Activated CD4-positive, CD25-positive, alpha-beta regulatory T cell (primary cell): ENCODE data around the gene SND1.

Experiments
- DNase-seq, 4 experiments: peaks; one replicate each; lab custom pipeline; 2025; lab: John Stamatoyannopoulos, UW

SND1 gene

GRCh38 chr7:128037081-128037480 lies 385.1 kb downstream of the SND1 start:
- no peak for DNase-seq

- DNase-seq: no peak
Measured at GRCh38 chr7:128037880-128038619, 386.1 kb downstream of the SND1 start.

GRCh38 chr7:128039544-128039953 lies 387.6 kb downstream of the SND1 start:
- DNase-seq: no peak

GRCh38 chr7:128040205-128040604 lies 388.2 kb downstream of the SND1 start:
- no peak for DNase-seq

GRCh38 chr7:128041203-128041602 lies 389.2 kb downstream of the SND1 start:
- no peak for DNase-seq

- DNase-seq: no peak
Measured at GRCh38 chr7:128042012-128042411, 390.0 kb downstream of the SND1 start.

- DNase-seq: no peak
Measured at GRCh38 chr7:128044064-128044463, 392.1 kb downstream of the SND1 start.

GRCh38 chr7:128045158-128045557 lies 393.2 kb downstream of the SND1 start:
- DNase-seq: no peak

- DNase-seq: no peak
Measured at GRCh38 chr7:128045766-128046165, 393.8 kb downstream of the SND1 start.

GRCh38 chr7:128052404-128052803 lies 400.4 kb downstream of the SND1 start:
- DNase-seq: no peak

GRCh38 chr7:128053023-128053422 lies 401.0 kb downstream of the SND1 start:
- DNase-seq: no peak

GRCh38 chr7:128053991-128054390 lies 402.0 kb downstream of the SND1 start:
- DNase-seq: no peak

GRCh38 chr7:128054511-128054910 lies 402.5 kb downstream of the SND1 start:
- no peak for DNase-seq

GRCh38 chr7:128055637-128056036 lies 403.6 kb downstream of the SND1 start:
- DNase-seq: no peak

- no peak for DNase-seq
Measured at GRCh38 chr7:128056901-128057300, 404.9 kb downstream of the SND1 start.

GRCh38 chr7:128057909-128058308 lies 405.9 kb downstream of the SND1 start:
- DNase-seq: no peak

- DNase-seq: no peak
Measured at GRCh38 chr7:128059143-128059988, 407.4 kb downstream of the SND1 start.

GRCh38 chr7:128060018-128060417 lies 408.0 kb downstream of the SND1 start:
- no peak for DNase-seq

- DNase-seq: no peak
Measured at GRCh38 chr7:128063088-128063487, 411.1 kb downstream of the SND1 start.

- DNase-seq: no peak
Measured at GRCh38 chr7:128065872-128066271, 413.9 kb downstream of the SND1 start.

GRCh38 chr7:128066395-128066794 lies 414.4 kb downstream of the SND1 start:
- DNase-seq: no peak

- DNase-seq: no peak
Measured at GRCh38 chr7:128066858-128067257, 414.9 kb downstream of the SND1 start.

GRCh38 chr7:128067983-128068382 lies 416.0 kb downstream of the SND1 start:
- no peak for DNase-seq
